Stimulated activated naive CD4-positive, alpha-beta T cell (primary cell): ENCODE measurements around the gene MTMR3.

ENCODE experiments used
- DNase-seq, 6 experiments: peaks; one replicate each; lab custom pipeline; 2025; lab: John Stamatoyannopoulos, UW

Gene MTMR3

DNA sequence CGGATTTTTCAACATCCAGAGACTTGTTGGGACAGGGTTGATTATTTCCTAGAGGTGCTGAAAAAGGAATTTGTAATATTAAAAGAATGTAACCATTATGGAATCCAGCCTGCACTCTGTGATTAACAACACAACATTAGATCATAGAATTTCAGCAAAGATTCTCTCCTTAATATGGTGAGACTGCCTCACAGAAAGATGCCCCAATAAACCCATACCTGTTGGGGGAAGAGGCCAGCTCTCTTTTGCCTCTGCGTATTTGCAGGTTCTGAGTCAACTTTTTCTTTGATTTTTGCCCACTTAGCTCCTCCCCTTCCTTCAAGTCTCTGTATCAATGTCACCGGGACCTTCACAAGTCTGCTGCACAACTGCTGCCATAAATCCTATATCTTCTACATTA lies 12.4 kb upstream of the MTMR3 start:
- peak in 3 of 6 experiments; percentile 11 to 18 (median 14) for DNase-seq

DNA sequence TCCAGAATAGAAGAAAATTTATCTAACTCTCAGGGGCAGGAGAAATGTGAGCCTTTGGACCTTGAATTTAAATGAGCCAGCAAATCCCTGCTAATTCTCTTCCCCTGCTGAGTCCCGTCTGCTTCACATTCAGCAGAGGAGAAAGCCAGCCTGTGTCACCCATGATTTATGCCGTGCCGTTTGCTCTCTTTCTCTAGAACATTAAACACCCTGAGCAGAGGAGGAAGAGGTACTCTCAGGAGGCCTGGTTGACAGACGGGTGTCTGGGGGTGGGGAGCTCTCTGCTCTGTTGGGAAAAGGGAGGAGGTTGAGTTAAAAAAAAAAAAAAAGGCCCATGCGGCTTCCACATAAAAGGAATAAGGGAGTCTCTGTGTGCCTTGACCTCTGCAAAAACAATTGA lies 11.3 kb upstream of the MTMR3 start:
- no peak for DNase-seq

DNA sequence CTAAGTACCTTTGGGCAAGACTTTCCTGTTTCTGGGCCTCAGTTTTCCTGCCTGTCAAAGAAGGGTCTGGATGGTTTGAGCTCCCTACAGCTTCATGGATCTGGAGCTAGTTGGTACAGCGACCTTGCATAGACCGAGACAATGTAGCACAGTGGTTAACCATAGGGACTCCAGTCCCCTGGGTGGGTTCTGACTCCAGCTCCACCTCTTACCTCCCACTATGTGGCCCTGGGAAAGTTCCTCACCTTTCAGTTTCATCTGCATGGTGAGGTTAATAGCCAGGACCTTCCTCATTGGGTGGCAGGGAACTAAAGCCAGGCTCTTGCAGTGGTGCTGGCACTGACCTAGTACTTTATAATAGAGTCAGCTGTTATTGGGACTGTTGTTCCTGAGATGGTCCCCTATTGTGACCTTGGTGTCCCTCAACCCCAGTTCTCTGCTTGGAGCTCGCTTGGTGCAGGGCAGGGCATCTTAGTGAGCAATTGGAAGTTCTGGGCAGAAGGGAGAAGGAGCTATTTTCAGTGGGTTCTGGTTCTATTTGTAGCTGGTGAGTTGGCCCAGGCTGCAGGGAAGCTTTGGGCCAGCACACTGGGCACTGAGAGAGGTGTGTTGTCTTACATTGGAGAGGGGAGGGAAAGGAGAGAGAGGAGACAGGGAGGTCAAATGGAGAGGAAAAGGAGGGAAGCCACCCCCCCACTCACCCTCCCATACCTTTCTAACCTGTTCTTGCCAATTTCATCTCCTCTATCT lies 10.7 kb upstream of the MTMR3 start:
- DNase-seq, result no peak

DNA sequence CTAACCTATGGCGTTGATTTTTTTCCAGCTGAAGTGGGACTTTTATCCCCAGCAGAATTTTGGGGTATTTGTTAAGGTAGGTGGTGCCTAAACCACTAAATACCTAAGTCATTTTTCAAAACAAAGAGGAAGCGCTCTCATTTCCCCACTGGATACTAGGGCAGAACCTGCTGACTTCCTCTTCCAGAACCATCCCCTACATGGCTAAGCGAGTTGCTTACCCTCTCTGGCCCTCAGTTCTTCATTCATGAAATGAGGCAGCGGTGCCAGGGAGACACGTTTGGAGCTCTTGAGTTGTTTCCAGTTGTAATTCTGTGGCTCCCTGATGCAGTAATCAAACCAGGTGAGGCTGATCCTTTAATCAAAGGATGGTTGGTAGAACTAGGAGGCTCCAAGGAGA lies 10.0 kb upstream of the MTMR3 start:
- DNase-seq, result no peak

DNA sequence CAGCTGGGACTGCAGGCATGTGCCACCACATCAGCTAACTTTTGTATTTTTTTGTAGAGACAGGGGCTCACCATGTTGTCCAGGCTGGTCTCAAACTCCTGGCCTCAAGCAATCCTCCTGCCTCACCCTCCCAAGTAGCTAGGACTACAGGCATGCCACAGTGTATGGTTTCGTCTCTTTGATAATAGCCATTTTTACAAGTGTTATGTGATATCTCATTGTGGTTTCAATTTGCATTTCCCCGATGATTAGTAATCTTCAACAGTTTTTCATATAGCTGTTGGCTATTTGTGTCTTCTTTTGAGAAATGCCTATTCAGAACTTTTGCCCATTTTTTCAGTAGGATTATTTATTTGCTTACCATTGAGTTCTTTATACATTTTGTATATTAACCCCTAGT lies 9.0 kb upstream of the MTMR3 start:
- DNase-seq, result no peak

DNA sequence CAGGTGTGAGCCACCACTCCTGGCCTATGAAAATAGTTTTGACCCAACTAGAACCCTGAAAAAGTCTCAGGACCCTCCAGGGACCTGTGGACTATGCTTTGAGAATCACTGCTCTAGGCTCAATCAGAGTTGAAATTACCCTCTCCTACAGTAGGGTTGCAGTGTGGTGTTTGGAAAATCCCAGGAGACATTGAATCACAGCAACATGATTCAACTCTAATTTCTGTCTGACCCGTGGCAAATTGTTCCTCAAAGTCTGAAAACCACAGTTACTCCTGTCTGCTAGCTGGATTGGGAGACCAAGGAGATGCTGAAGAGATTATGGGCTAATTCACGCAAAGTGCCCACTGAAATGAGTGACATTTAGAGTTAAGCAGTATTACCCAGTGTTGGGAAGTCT lies 5.4 kb upstream of the MTMR3 start:
- no peak for DNase-seq

DNA sequence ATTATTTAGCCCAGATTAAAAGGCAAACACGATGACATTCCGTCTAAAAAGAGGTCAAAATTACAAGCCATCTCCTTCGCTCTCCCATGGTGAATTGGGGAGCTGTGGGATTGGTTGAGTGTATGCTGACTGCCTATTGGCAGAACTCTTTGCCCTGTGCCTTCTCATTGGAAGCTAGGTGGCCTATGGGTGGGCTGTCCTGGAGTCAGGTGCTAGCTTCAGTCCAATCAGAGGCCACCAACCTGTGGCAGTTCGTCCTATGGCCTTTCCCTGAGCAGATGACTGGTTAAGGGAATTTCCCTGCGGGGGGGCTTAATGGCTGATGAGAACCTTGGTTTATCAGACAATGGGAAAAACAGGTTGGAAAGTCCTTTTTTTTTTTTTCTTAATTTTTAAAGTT lies 3.2 kb upstream of the MTMR3 start:
- DNase-seq, result no peak

DNA sequence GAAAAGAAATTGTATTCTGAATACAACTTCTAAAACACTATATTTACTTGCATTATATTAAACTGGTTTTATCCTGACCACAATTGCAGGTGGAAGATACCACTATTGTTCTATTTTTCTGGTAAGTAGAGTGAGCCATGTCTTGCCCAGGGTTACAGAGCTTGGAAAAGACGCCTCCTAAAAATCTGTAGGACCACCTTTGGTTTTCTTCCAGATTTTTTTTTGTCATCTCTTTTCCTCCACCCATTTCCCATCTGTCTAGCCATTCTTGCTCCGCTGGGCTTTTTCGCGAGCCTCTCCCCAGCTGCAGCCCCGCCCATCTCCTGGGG lies 294 bp upstream of the MTMR3 start:
- DNase-seq, result no peak

DNA sequence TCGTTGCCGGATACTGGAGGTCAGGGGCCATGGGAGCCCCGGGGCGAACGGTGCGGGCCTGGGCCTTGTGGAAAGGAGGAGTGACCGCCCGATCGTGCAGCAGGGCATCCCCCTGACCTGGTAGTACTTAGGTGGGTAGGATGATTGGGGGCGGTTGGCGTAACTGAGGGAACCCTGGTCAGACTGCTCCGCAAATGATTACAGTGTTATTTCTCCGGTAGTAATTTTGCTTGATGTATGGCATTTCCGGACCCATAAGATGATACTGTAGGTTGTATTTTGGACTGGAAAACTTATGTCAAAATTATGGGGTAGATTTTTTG lies 762 bp downstream of the MTMR3 start:
- DNase-seq, result peak in 1 of 6 experiments; percentile 52

DNA sequence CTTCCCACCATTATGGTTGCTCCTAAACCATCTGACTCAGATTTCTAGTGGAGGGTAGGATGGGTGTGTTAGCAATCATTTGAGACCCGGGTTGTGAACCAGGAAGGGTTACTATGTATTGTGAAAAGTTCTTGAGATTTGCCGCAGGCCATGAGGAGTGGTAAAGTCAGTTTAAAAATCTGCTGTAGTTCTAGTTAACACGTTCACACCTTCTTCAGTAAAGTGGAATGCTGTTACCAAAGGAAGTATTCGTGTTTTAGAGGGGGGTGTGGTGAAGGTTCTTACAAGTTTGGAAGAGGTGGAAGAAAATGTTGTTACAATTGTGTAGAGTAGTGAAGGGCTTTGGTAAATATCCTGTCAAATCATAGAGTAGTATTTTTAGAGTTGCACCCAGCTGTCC lies 2.6 kb downstream of the MTMR3 start:
- no peak for DNase-seq

DNA sequence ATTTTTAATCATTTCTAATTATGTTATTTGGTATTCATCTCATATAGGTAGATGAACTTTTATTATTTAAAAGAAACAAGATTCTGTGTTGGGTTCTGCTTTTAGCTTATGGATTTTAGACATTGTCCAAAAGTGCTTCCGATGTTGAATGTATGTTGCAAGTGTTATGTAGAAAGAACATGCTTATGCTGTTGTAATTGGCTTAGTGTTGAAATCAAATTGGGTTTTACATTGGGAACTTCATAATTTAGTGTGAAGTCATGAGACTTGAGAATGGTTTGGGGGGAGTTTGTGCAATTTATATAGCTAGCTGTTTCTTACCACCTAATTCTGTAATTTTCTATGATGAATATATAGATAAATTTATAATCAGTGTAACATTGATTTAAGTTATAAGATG lies 3.6 kb downstream of the MTMR3 start:
- no peak for DNase-seq

DNA sequence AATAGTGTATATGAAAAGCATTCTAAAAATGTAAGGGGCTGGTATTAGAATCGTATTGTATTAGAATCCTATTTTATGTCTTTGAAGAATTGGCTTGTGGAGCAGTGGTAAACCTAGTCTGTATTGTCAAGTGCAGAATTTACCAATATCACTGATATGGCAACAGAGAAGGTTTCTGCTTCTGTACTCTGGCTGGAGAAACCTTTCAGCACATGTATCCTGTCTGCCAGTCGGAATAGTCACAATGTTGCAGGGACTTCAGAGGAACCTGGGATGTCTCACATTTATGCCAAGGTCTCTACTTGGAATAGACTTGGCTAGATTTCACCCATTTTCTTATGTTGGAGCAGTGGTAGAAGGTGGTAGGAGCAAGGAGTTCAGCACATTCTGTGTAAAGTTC lies 4.4 kb downstream of the MTMR3 start:
- no peak for DNase-seq

DNA sequence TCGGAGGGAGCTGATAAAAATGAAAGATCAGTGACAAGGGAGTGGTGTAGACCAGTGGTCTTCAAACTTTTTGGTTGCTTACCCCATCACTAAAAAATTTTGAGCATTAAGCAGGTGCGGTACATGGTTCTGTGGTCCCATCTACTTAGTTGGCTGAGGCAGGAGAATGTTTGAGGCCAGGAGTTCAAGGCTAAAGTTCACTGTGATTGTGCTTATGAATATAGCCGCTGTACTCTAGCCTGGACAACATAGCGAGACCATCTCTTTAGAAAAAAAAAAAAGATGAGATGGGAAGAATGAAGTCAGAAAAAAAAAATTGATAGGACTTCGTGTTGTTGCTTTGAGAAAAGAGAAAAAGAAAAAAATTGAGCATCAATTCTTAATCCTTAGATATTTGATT lies 7.8 kb downstream of the MTMR3 start:
- no peak for DNase-seq

DNA sequence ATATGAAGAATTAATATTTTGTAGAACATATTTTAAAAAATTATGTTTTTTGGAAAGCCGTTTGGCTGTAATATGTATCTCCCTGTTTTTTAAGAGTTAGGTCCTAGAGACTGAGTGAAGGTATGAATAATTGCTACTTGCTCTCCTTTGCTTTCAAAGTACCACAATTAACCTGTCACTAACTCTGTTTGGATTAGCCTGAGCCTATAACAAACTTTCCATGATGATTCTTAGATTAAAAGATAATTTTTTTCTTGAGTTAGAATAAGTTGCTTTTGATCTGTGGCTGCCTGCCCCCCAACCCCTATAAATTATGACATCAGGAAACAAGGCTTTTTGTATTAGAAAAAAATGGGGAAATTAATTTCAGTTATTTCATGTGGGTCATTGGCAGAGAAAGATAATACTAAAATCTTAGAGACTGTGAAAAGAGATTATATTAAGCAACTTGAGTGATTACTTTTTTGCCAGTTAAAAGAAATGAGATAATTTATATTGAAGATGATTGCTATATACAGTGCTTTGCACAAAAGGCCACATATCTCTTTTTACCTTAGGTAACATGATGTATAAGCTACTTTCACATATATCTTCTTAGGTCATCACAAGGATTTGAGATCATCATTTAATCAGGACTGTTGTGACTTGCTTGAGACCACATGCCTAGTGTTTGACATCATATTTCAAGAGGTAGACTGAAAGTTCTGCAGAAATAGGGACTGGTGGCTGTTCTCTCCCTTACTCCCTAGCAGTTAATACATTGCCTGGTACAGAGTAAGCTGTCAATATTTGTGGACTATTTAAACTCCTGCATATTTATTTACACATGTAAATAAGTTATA lies 9.6 kb downstream of the MTMR3 start:
- DNase-seq, result no peak

DNA sequence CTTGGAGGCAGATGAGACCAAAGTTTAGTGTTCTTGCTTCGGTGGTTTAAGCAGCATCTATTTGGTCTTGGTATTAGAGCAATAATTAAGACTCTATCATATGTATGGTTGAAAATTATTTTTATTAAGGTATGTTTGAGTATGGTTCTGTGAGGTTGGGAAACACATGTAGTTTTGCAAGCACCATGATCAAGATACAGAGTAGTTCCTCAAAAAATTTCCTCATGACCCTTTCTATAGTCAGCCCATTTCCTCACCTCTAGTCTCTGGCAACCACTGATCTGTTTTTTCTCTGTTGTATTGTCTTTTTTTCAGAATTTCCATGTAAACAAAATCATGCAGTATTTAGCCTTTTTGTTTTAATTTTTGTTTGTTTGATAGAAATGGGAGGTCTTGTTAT lies 18.4 kb downstream of the MTMR3 start:
- no peak for DNase-seq

DNA sequence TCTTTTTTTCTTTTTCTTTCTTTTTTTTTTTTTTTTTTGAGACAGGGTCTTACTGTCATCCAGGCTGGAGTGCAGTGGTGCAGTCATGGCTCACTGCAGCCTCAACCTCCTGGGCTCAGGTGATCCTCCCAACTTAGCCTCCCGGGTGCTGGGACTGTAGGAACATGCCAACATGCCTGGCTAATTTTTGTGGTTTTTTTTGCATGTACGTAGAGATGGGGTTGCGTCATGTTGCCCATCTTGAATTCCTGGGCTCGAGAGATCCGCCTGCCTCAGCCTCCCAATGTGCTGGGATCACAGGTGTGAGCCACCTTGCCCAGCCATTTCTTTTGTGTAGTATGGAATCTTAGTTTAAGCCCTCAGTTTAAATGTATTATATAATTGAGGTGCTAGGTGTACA lies 20.4 kb downstream of the MTMR3 start:
- DNase-seq, result no peak

DNA sequence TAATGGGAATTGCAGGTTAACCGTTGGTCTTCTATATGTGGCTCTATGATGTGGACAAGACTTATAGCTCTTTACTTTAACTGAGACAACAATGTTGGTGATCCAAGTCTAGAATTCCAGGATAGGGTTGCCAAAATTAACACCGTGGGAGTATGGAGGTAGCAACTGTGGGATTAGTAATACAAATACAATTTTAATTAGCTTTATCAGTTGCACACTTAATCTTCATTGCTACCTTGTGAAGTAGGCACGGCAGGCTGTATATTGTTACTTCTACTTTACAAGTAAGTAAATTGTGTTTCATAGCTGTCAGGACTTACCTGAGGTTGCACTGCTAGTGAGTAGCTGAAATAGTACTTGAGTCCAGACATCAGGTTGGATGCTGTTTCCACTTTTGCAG lies 21.0 kb downstream of the MTMR3 start:
- DNase-seq, result no peak

DNA sequence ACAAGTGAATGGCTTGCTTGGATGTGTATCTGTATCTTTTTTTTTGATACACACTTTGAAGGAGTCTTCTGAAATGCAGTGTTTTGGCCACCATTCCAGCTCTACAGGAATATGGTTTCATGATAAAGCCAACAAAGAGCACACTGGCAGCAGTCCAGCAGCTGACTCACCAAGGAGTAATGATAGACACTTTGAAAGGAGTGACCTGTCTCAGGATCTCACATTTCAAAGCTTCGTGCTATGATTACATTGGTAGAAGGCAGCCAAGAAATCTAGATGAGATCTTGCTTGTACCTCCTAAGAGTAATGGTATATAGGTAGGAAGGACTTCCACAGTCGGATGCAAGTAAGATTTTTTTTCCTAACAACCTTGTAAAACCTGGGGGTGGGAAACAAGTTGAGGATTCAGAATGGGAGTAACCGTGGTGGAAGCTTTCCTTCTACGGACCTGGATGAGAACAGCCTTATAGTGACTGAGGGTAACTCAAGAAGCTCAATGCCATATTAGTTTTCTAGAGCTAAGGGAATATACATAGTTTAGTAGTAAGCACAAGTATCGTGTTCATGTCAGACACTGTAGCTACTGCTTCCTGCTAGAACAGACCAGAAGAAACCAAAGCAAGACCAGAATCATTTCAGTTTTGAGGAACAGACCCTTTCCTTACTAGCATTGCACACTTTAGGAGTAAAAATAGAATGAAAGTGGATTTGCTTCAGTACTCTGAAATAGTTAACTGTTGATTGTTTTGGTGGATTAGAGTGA lies 25.0 kb downstream of the MTMR3 start:
- DNase-seq, result no peak

DNA sequence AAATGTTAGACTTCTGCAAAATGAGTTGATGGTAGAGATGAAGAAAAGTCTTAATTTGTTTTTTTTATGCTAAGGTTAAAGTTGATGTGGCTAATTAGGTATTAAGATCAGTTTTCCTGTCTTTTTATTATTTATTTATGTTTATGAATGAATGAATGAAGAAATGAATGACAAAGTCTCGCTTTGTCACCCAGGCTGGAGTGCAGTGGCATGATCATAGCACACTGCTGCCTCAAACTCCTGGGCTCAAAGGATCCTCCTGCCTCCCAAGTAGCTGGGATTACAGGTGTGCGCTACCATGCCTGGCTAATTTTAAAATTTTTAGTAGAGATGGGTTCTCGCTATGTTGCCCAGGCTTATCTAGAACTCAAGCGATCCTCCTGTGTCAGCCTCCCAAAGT lies 29.2 kb downstream of the MTMR3 start:
- DNase-seq, result no peak

DNA sequence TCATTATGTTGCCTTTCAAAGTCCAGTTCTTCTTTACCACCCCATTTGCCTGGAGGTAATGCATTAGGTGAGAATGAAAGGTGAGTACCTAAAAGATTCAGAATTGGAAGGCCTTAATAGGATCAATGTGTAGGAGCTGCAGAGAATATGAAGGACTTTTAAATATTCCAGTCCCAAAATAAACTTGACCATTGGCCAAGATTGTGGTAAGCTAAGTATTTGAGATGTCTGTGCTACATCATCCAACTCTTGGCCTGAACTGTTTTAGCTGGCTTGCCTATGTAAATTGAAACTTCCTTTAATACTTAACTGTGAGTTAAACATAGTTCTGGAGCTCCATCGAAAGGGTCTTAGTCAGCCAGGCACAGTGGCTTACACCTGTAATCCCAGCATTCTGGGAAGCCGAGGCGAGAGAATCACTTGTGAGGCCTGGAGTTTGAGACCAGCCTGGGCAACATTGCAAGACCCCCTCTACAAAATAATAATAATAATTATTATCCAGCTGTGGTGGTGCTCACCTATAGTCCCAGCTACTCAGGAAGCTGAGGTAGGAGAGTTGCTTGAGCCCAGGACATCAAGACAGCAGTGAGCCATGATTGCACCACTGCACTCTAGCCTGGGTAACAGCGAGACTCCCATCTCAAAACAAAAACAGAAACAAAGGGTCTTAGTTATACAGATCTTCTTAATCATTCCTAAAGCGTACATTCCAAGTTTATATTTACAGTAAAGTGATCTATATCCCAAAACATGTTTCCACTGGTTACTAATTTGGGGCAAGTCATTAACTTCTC lies 29.8 kb downstream of the MTMR3 start:
- DNase-seq, result no peak

DNA sequence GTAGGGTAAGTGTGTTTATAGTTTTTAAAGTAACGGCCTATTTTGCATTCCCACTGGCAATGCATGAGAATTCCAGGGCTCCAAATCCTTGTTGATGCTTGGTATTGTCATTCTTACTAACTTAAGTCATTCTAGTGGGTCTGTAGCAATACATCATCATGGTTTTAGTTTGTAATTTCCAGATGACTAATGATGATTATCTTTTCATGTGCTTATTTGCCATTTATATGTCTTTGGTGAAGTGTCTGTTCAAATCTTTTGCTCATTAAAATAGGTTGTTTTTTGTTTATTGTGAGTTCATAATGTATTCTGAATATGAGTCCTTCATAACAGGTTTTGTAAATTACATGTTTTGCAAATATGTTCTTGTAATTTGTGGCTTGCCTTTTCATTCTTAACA lies 31.2 kb downstream of the MTMR3 start:
- DNase-seq, result no peak

DNA sequence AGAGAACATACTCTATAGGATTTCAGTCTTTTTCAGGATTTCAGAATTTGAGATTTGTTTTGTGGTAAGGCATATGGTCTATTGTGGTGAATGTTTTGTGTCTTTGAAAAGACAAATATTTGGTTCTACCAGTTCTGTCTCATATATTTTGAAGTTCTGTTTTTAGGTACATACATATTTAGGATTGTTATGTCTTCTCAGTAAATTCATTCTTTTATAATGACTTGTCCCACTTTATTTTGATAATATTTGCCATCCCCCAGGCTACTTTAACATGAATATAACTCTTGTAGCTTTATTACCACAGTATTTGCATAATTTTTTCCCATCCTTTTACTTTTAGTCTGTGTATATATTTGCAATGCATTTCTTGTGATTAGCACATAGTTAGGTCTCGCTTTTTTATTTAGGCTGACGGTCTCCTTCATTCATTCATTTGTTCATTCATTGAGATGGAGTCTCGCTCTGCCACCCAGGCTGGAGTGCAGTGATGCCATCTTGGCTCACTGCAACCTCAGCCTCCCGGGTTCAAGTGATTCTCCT lies 32.1 kb downstream of the MTMR3 start:
- DNase-seq, result no peak
